Measurements from ENCODE around the gene SPP2. TPM values are rescaled to one million over a fixed set of nuclear protein-coding genes. Genes with fewer than 3 reads are reported as not detected.

SPP2 gene, protein sequence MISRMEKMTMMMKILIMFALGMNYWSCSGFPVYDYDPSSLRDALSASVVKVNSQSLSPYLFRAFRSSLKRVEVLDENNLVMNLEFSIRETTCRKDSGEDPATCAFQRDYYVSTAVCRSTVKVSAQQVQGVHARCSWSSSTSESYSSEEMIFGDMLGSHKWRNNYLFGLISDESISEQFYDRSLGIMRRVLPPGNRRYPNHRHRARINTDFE
- total RNA-seq: not detected in 2 replicates

DNA sequence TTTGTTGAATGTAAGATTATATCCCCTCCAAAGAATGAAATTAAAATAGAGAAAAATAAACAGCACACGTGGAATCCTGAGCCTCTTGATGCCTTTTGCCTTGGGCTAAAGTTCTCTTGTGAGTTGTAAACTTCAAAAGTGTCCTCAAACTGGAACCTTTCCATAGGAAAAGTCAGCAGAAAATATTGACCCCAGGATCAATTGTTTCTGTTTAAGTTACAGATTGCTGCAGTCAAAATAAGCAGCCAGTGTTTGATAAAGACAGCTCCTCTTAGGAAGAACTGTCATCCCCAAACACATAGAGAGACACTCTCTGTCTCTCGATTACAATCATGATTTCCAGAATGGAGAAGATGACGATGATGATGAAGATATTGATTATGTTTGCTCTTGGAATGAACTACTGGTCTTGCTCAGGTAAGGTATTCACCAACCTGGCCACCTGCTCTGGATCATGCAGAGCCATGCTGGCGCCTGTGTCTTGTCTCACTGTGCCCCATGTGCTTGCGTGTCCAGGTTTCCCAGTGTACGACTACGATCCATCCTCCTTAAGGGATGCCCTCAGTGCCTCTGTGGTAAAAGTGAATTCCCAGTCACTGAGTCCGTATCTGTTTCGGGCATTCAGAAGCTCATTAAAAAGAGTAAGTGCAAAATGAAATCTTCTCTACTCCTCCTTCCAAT, at the start of gene SPP2:
TSS of gene SPP2 (plus strand) at position 248 of the 681 bp plus-strand sequence. CDS start at position 333, 85 bp downstream.
- DNase-seq: no peak

DNA sequence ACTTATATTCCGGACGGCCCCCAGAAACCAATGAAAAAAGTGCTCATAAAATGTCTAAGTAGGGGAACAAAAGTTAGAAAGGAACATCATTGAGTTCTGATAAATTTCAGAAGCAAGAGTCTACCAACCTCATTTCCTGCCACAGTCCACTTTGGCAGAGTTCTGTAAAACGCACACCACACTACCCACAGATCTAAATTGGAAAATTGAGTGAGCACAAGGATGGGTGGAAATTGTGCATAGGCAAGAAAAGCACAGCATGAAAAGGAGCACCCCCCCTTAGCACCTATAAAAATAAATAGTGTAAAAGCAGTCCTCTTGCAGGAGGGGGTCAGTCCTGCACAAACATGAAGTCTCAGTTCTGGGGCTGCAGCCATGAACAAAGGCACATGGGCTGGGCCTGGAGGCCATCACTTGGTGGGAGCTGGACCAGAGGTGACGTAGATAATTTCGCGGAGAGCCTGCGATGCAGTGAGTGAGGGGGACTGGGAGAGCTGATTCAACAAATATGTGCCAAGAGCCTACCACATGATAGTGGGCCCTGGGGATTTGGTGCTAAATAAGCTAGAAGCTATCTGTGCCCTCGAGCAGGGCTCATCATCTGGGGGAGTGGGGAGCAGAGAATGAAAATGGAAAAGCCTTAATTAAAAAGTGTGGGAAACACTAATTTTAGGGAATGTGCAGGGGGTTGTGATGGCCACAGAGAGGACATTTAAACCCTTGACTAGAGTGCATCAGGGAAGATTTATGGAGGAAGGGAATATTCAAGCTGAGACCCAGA, 48.9 kb upstream of the SPP2 start:
- DNase-seq: no peak

DNA sequence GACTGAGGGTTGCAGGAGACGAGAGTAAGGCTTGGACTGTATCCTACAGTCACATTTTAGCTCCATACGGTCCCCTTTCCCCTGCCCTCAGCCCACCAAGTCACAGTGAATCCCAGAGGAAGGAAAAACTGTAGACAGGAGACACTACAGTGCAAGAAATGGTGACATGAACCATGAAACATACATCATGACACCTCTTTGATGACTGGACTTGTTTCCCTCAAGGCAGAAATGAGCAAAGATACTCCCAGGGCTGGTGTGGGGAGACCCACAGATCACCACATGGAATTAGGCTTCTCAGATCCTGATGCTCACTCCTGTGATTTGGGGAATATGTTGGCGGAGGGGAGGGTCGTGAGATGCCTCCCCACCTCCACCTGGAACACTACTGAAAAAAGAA, 48.2 kb upstream of the SPP2 start:
- DNase-seq: no peak

DNA sequence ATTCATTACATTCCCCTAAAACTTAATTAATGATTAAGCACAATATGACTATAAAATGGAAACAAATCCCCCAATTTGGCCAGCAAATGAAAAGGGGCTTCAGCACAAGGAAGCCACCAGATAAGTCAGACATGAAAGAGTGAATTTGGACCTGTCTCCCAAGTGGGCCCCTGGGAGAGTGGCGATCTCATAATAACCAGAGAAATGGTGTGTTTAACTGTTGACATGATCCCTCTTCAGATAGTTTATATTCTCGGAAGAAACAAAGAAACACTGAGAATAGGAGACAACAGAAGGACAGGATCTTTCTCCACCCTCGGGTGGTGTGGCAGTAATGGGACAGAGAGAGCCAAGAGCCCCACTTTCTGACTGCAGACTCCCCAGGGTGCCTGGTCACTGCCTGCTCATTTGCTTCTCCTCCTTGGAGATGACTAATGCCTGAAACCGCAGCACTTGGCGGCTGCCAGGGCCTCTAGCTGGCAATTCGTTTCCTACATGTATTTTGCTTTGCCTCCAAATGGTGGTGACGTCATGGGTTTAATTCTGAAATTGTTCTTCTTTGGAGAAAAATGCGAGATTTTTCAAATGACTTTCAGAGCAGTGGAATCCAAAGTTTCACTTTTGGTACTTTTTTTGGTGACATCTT, 46.4 kb upstream of the SPP2 start:
- DNase-seq: peak; percentile 54

DNA sequence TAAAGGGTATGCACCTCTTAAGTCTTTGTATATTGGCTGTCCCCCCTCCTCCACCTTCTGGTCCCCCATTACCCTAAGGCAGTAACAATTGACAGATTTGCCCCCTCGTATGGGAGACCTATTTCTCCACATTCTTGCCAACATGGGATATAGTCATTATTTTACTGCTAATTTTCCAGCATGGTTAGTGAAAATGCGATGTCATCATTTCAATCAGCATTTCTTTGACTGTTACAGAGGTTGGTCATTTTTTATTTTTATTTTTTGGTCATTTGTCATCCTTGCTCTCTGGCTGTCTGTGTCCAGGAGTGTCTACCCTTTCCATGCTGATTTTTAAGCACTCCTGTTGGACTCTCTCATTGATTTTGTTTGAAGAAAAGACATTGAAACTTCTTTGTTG, 45.4 kb upstream of the SPP2 start:
- DNase-seq: no peak

DNA sequence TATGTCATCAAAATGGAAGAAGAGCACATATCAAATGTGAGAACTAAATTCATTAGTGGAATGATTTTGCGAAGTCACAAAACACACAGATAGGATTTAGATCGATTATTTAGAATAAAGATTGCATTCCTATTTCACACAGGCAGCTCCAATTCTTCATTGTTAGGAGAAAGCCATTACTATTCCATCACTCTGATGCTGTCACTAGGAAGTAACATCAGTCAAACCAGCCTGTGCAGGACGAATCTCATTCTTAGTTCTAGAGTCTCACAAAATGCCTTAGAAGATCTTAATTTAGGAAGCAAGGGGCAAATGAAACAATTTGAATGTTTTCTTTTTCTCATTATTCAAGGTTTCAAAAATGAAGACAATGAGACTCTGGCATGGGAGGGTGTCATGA, 44.0 kb upstream of the SPP2 start:
- no peak for DNase-seq

DNA sequence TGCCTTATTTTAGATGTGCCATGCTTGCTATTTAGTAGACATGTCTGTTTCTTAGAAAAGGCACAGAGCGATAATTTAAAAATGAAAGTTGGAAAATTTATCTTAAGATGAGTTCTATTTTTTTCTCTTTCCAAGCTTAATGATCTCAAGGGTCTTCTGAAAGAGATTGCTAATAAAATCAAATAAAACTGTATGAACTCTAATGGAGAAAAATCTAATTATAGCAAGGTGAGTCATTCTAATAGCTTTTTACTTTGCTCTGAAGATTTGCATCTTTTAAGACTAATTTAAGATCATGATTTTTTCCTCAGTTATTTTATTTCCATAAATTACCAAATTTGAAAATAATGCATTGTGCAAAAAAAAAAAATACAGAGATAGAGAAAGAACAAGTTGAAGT, 36.1 kb upstream of the SPP2 start:
- DNase-seq: no peak

DNA sequence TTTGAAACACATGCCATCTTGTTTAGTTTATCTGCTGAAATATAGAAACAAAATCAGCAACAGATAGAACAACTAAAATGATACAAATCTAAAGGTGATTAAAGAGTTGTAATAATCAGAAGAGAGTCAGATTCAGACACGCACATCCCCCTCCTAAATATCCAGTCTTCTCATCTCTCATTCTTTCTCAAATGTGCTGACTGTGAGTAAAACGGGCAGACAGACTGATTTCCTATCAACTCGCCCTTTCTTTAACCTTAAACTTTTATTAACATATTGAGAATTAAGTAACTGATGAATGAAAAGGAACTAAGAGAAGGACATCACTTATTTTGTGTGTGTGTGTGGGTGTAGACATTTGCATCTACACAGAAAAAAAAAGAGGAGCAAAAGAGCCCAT, 34.6 kb upstream of the SPP2 start:
- DNase-seq: no peak

DNA sequence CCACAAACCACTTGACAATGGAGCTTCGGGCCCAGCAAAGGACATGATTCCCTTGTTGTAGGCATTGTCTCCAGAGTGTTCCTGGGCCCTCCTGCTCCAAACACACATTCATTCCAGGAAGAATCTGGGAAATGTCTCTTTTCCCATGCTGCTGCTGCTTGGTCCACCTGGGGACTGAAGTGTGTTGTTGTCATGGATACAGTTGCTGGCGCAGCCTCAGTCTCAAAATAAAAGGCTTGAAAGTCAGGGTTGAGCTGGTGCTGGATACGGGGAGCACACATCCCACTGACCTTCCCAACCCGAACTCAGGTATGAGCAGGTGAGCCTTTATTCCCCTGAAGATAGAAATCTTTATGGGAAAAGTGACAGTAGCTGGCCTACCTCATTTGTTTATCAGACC, 30.6 kb upstream of the SPP2 start:
- DNase-seq: no peak

DNA sequence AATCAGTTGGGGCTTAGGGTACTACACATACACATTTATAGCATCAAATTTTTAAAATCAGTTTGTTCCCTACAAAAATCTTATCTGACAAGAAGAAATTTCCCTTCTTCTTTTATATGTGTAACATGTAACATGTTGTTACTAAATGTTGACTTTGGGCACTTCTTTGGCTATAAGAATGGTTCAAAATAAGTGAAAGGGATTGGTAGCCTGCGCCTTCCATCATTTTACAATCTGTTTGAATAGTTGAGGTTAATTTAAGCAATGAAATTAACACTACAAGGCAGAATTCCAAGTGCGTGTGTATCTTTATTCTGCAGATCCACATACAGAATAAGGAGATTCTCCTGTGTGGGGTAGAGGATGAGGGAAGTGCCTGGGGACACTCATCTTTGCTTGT, 30.2 kb upstream of the SPP2 start:
- no peak for DNase-seq

DNA sequence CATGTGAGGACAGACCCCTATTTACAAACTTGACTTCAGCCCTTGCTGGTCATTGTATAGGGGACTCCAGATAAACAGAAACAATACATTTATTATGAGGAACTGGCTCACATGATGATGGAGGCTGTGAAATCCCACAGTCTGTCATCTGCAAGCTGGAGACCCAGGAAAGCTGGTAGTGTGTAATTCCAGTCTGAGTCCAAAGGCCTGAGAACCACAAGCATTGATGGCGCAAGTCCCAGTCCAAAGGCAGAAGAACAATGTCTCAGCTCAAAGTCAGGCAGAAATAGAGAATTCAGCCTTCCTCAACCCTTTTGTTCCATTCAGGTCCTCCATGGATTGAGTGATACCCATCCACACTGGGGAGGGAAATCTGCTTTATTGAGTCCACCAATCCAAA, 28.1 kb upstream of the SPP2 start:
- no peak for DNase-seq

DNA sequence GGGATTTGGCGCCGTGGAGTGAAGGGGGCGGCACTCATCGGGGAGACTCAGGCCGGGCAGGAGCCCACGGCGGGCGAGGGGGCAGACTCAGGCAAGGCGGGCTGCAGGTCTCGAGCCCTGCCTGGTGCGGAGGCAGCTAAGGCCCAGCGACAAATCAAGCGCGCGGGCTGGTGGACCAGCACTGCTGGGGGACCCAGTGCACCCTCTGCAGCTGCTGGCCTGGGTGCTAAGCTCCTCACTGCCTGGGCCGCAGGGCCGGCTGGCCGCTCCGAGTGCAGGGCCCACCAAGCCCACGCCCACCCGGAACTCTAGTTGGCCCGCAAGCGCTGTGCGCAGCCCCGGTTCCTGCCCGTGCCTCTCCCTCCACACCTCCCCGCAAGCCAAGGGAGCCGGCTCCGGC, 26.2 kb upstream of the SPP2 start:
- no peak for DNase-seq

DNA sequence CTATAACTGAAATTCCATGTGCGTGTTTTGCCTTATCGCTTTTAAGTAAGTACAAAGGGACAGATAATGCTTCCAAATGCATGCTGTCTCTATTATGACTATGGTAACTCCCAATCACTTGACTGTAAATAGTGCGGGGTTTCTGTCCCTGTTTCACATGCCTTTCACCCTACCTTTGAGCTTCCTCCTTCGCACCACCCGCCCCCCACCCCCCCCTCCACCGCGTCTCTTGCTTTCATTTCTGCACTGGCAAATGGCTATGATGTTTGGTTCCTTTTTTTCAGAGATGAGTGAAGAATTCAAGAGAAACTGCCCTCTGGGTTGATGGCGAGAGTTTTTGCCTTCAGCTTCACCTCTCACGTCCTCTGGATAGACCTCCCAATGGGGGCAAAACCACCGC, 25.0 kb upstream of the SPP2 start:
- no peak for DNase-seq

DNA sequence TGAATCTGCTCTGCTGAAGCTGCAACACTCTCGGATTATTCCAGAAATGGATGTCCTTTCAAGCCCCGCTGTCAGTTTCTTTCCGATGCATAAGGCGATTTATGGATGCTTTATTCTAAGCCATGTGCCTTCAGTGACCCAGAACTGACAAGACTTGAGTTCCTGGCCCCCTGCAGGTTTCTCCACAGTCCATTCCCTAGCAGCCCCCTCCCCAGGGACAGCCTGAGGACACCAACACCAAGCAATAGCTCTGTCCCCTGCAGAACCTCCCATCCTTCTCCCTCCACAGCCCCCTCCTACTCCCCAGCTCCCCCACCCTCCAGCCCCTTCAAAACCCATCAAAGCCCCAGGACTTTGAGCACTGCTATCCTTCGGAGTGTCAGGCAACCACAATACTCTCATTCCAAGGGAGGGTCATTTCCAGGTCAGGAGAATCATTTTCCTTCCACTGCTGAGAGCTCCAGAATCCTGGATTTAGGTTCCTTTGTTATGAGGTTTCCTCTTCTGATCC, 24.6 kb upstream of the SPP2 start:
- peak; percentile 28 for DNase-seq

DNA sequence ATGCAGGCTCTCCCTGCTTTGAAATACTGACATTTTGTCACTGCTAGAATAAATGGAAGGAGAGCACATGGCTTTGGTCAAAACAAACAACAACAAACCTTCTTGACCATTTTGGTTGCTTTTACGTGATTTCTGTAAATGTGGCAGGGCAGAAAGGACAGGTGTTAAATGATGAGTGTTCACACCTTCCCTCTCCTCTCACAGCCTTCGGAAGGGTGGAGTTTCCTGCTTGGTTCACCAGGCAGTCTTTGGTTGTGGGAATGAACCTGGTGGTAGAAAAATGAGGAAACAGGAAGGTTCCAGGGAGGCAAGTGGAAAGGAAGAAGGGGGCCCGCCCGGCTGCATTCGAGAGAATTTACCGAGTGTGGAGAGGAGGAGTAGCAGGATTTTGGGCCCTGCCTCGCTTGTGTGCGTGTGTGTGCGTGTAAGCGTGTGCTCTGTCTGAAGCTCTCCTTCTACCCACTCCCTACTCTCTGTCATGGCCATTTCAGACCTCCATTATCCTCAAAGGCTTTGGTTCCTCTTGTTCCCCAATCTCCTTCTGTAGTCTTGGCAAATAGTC, 23.7 kb upstream of the SPP2 start:
- no peak for DNase-seq

DNA sequence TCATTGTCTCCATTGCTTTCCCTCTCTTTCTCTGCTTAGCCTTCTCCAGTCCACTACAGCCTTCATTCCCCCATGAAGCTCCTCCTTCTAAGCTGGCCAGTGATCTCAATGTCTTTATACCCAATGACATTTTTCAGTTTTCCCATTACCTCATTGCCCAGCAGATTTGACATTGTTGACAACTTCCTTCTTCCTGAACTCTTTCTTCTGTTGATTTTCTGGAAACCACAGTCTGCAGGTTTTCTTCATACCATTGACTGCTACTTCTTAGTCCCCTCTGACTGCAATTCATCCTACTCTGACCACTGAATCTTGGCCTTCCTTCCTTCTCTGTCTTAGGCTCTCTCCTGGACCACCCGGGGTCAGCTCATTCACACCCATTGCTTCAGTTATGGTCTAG, 22.9 kb upstream of the SPP2 start:
- DNase-seq: no peak

DNA sequence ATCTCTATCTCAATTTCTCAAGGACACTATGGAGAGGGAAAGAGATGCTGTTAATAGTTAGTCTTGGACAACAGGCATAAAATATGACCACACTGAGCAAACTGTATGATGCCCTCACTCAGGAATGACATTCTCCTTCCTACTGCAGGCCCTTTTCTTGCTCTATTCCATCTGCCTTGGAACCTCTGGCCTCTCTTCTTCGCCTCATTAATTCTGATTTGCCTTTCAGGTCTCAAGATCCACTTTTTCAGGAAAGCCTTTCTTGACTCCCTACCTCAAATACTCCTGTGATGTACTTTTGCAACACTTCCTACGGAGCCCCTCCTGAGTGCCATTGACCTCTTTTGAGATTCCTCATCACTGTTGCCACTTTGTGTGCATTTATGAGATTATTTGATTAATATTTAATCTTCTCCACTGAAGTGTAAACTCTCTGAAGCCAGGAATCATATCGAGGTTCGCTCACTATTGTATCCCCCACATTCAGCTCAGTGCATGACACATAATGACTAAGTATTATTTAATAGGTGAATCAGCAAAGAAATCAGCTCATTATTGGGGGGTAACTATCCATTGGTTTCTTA, 21.3 kb upstream of the SPP2 start:
- DNase-seq: no peak

DNA sequence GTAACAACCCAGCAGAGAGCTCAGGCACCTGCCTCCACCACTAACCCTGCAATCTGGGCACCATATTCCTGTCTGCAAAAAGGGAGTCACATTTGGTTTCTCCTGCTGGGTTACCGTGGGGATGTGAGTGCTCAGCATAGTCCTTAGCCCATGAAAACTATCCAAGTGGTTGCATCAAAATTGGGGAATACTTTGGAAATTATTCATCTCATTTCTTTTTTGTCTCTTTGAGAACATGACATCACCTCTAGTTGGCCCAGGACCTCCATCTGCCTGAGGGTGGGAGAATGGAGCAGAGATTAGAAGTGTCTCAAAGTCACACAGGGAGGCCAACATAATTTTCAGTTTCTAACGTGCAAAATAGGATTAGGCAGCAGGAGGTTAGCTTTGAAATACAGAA, 19.3 kb upstream of the SPP2 start:
- no peak for DNase-seq

DNA sequence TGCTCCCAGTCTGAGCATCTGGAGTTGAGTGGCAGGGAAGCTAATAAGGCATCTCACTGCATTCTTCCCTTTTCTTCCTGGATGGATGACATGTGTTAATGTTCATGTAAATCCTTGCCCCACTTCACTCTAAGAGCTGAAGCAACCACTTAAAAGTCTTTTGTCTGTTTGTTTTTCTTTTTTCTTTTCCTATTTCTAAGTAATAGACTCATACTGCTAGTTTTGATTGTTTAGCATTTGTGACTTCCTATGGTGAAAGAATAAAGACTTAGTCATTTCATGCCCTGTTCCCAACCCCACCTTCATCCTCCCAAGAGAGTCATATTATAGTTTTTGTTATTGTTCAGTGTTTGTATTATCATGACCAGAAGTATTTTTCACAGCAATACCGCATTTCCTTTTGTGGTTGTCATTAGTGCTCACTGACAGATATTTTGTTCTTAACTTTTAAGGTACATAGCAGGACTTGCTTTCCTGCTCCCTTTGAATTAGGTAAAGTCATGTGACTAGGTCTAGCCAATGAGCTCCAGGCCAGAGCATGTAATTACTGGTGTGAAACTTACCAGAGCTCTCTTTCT, 18.1 kb upstream of the SPP2 start:
- peak; percentile 74 for DNase-seq

DNA sequence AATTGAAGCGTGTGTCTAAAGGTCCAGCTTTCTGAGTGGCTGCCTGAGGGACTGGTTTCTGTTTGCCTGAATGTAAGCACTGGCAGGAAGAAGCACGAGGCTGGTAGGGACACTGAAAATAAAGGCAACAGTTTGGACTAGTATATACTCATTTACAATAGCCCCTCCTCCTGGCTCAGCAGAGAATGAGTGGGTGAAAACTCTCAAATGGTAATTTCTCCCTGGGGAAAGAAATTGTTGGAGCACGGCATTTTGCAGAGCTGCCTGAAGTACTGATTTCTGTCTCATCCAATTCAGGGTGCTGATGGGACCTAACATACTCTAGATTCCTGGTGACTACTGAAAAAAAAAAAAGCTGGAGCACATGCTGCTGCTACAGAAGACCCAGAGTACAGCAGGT, 17.3 kb upstream of the SPP2 start:
- peak; percentile 18 for DNase-seq

DNA sequence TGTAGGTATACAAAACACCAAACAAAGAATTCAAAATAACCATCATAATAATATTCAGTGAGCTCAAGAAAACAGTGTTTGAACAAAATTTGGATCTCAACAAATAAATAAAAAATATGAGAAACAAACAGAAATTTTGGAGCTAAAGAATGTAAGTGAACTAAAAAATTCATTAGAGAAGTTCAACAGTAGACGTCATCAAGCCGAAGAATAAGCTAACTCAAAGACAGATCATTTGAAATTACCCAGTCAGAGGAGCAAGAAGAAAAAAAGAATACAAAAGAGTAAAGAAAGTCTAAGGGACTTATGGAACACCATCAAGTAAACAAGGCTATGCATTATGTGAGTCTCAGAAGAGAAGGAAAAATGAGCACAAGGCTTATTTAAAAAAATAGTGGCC, 16.6 kb upstream of the SPP2 start:
- DNase-seq: no peak

Measured in dermis blood vessel endothelial cell (primary cell).